GM19099 (cell line): ENCODE measurements around the gene RIMBP3C.

ENCODE experiments used
- POLR2A ChIP-seq: IDR thresholded peaks from 3 replicates; pipeline ENCODE4 v1.6.1; 2011; ENCODE audit warnings: low read depth; ENCODE audit not compliant: insufficient read length; ENCODE audit errors: extremely low read depth

RIMBP3C gene

DNA sequence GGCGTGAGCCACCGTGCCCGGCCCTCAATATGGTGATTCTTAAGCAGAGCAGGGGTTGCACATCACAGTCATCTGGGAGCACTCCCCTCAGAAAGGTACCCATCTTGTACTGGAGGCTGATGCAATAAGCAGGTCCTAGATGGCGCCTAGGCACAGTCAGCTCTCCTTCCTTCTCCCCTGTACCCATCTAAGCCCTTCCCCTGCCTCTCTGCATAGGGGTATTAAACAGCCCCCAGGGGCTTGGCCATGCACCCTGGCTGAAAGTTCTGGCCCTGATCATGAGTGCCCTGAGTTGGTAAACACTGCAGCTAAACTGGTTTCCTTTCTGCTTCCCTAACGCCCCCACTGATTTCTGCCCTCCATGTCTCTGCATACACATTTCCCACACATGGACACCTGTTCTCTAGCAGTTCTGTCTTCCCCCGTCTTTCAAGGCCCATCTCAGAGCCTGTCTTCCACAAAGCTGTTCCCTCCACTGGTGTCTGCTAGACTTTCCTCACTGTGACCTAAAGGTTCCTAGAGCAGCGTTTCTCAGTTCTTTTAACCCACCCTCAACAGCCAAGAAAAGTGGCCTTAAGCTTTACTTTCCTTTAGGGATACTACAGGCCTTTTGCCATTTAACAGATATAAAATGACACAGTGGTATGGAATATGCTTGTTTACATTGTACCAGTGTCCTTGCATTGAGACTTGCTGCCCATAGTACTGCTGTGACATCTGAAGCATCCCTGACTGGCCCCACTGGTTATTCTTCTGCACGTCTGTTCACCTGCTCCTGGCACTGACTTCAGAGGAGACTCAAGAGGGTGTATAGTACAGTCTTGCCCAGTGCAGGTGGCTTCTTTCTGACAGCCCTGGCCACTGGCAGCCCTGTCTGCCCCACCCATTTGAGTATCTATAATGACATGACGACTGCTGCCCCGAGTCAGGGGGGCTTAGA lies 31.8 kb upstream of the RIMBP3C start:
- no peak for TF ChIP-seq POLR2A

DNA sequence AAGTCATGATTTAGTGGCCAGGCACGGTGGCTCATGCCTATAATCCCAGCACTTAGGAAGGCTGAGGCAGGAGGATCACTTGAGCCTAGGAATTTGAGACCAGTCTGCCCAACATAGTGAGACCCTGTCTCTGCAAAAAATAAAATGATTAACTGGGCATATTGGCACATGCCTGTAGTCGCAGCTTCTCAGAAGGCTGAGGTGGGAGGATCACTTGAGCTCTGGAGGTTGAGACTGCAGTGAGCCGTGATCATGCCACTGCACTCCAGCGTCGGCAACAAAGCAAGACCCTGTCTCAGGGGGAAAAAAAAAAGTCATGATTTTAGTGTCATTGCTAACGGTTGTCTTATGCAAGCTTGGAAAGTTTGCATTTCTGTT lies 28.2 kb upstream of the RIMBP3C start:
- TF ChIP-seq POLR2A, result no peak

DNA sequence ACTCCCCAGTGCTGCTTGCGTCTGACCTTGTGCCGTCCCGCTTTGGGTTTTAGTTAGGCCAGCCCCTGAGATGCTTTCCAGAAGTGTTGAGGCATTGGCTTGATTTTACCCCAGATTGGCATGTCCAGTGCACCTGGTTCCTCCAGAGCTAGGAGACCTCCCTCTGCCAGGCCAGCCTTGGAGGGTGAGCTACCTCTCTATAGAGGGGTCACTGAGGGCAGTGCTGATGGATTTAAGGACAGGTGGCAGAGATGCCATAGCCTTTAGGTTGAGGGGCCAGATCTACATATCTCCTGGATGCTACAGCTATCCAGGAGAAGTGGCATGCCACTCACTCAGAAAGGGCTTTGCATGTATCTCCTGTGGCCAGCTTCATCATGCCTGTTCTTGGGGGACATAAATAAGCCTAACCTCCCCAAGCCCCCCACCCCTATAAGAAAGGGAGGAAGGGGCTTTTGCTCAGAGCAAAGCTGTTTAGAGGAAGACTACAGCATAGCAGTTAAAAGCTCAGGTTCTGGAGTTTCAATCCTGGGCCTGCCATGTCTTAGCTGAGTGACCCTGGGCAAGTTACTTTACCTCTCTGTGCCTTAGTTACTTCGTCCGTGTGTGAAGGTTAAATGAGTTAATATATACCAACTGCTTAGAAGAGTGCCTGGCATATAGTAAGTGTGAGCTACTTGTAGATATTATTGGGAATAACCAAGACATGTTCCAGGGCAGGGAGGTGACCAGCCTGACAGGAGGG lies 22.7 kb upstream of the RIMBP3C start:
- no peak for TF ChIP-seq POLR2A

DNA sequence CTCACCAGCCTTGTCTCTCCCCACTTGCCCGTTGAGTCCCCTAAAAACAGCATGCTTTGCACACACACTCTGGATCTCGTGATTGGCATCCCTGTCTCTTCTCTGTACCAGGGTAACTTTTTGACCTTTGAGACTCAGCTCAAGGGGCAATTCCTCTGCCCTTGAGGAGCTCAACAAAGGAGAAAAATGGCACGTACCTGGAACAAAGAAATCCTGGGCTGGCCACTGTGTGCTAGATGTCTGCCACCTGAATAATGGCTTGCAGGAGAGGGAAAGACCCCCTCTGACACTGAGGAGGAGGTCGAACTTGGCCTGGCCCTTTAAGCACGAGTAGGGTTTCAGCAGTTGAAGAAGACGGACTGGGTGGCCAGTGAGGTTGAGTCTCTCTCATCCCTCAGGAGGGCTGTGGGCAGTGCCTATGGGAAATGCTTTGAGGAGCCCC lies 22.1 kb upstream of the RIMBP3C start:
- TF ChIP-seq POLR2A, result no peak

DNA sequence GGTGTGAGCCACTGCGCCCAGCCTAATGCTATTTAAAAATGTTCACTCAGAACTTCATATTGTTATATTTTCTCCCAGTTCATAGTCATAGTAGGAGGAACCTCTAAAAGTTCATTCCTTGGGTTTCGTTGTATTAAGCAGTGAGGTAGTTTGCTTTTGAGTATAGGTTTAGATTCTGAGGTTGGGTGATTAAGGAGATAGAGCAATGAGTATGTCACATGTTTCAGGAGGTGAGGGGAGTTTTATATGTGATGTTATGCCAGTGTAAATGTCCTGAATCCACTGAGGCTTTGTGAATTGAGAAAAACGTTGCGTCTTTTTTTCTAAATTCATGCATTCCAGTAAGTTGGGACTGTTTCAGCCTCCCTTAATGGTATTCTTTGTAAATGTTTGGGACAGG lies 20.4 kb upstream of the RIMBP3C start:
- TF ChIP-seq POLR2A, result no peak

DNA sequence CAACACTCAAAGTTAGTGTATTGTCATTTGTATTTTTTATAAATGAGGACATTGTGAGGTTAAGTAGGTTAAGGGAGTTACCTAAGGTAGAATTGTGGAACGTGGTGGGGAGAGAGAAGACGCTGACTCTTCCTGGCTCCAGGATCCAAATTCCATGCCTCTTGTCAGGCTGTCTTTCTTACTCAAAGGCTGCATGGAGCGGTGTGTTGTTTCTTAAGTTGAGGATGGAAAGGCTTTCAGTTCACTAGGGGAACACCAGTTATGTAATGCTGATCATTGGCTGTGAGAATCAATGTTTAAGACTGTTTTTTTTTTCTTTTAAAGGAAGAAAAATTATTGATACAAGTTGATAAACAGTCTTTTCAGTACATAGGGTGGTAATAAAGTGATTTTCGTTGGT lies 19.1 kb upstream of the RIMBP3C start:
- TF ChIP-seq POLR2A, result no peak

DNA sequence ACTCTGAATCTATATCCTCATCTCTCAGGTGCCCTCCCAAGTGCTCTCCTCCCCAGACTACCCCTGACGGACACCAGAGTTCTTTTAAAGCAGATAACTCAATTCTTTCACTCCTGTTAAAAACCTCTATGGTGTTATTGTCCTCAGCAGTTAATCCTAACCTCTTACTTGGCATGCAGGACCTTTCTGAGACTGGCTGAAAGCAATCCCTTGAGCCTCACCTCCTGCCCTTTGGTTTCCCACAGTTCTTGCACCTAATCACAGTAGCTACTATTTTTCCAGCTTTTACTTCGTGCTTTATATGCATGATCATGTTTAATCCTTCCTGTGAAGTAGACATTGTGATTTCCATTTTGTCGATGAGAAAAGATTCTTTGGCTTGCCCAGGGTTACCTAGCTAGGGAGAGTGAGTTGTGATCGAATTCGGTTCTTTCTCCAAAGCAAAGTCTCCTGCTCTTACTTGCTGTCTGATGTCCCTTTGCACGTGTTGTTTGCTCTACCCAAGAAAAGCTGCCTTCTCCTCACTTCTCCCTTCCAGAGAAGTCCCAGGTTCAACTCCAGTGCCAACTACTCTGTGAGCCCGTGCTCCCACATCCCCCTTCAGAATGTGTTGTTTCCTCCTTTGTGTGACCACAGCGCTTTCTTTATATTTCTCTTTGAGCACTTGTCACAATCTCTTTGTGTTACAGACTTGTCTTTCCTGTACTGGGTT lies 18.4 kb upstream of the RIMBP3C start:
- no peak for TF ChIP-seq POLR2A

DNA sequence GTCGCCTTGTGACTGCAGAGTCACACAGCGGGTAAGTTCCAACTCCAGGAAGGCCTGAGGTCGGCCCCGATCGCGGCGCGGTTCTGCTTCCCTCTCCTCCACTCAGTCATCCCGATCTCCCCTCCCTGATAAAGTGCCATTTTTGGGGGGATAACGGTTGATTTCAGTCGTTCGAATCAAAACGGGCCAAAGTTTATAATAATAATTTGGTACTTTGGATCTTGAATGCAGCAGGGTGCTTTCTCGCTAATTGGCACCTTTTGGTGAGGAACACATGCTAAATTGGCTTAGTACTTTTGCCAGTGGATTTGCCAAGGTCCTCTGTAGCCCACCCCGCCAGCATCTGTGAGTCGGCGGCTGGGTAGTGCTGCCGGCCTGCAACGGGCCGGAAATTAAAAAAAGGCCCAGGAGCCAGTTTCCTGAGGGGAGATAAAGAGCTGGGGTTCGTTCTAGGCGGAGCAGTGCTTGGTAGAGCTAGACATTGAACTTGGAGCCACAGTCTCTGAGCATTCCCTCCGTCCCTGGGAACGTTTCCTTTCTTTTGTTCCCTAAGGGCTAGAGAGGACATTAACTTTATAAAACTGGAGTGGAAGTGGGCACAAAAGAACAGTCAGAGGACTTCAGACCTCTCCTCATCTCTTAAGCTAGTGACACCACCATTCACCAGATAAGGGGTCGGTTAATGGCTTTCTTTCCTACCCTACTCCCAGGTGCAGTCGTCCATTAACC lies 17.2 kb upstream of the RIMBP3C start:
- TF ChIP-seq POLR2A, result no peak

DNA sequence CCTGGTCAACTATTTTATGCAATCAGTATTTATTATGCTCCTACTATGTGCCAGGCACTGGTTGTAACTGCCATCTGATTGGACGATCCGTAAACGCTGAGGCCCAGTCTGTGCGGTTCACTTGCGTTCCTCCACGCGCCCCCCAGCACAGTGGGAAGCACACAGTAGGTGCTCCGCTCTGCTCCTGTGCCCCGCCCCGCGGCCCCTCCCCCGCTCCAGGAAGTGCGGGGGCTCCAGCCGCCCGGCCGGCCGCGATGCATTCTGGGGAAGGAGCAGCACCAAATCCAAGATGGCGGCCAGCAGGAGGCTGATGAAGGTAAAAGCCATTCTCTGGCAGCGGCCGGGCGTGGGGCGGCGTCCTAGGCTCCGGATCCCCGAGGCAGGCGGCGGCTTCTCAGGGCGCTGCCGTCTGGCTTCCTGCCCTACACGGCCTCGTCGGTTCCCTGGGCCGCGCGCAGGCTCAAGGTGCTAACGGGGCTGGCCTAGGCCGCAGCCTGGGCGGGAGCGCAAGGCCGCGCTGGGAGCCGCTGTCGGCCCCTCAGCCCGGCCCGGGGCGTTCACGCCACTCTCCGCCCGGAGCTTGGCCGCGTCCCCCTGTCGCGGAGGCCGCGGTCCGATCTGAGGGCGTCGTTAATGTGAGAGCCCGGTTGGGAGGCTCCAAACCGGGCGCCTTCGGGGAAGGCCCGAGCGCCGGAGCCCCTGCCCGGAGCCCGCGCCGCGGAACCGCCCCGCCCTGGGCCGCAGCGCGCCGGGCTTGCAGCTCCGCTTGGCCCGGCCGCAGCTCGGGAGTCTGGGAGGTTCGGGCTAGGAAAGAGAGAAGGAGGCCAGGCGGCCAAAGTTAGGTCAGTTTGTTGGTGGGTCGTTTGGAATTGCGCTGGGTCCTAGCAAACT lies 16.4 kb upstream of the RIMBP3C start, which contains the start of gene UBE2L3:
Gene UBE2L3 (plus strand): TSS at position 259 of the 891 bp plus-strand sequence. CDS start 31 bp downstream, at position 290.
- peak; percentile 87 for TF ChIP-seq POLR2A

DNA sequence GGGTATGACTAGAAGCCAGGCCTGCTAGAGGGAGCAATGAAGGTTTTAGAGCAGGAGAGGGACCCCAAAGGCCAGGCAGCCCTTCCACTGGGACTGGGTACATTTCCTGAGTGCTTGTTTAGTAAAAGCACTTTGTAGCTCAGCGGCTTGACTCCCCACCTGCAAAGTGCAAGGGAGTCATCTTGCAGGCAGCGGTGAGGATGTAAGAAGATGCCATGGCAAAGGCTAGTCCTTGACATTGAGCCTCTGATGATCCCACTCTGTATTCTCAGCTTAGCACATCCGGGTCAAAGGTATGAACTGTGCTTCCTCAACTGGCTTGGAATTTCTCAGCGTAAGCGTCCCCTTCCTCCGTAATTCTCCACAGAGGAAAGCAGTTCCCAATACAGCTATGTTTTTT lies 13.2 kb upstream of the RIMBP3C start:
- TF ChIP-seq POLR2A, result no peak

DNA sequence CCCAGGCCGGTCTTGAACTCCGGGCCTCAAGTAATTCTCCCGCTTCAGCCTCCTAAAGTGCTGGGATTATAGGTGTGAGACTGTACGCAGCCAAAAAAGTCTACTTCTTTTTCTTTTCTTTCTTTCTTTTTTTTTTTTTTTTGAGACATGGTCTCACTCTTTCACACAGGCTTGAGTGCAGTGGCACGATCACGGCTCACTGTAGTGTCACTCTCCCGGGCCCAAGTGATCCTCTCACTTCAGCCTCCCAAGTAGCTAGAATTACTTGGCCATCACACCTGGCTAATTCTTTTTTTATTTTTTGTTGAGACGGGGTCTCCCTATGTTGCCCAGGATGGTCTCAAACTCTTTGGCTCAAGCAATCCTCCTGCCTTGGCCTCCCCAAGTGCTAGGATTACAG lies 12.7 kb upstream of the RIMBP3C start:
- no peak for TF ChIP-seq POLR2A
